ENCODE data around the gene CHRM5. TPM values are rescaled to one million over a fixed set of nuclear protein-coding genes. Genes with fewer than 3 reads are reported as not detected.

CHRM5 gene
- total and polyA plus RNA-seq, 2 donors (not counting 1 experiment from before 2014, with no cell fraction given): not detected

DNA sequence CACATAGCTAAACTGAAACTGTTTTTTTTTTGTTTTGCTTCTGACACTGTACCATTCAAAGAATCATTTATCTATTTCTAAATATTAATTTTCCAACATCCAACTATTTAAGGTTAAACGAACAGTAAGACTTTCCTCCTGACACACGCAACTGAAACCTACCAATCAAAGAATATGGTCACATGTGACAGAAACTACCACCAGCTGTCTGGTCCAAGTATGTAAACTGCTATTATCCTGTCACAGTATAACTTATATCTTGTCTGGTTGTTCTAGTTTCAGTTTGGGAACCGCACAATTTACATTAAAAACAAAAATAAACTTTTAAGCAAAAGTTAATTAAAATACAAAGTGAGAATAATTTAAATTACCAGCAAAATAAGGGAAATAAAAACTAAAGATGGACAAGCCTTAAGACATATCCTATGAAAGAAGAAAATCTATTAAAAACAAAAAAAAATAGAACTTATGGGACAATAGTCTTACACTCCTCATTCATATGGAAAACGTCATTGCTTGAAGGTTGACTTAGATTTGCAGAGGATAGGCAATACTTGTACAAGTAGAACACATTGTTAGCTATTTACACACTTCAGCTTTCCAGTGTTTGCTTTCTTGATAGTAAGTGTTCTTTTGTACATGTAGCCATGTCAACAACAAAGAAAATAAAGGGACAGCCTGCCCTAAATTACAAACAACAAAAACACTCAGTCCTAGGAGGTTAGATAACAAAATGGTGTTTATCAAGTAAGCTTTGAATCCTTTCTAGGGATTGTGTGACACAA is 26.8 kb upstream of the CHRM5 start:
- CTCF ChIA-PET: no interaction called here
- no peak overlapping the region for H3K27ac ChIP-seq (ENCODE audit: low read length in 2 of 2)
- H3K9me3 ChIP-seq (ENCODE audit: control extremely low read depth in 1 of 3, control insufficient read depth in 2 of 3, insufficient read depth in 1 of 3, low read length in 2 of 3): peaks cover 0 to 1% (median 0%) of the 10 kb centered on the region in 3 donors
- no peaks in the 10 kb centered on the region for H3K36me3 ChIP-seq (replicated peaks in 1 of 2; ENCODE audit: control extremely low read depth in 1 of 2, control insufficient read depth in 1 of 2, extremely low read depth in 1 of 2, insufficient read depth in 2 of 2, low read length in 1 of 2)
- no peaks in the 10 kb centered on the region for H3K79me2 ChIP-seq (ENCODE audit: control insufficient read depth, insufficient read depth, low read length)
- no peak overlapping the region for H3K9ac ChIP-seq (ENCODE audit: low read length)
- intact Hi-C loops (cut with micrococcal nuclease): no loop called here
- no peak overlapping the region for H3K4me2 ChIP-seq (replicated peaks; ENCODE audit: low read depth, low read length, poor library complexity, severe bottlenecking)
- ATAC-seq (ENCODE audit: low read depth) (no peak), DNase-seq (no peak)
- Mint-ChIP-seq H3K9me3 (ENCODE audit: insufficient read depth) (no peaks in the 10 kb centered on the region), H3K4me1 (no peaks in the 10 kb centered on the region), H3K27ac (no peak overlapping the region), H3K4me3 (no peak overlapping the region), H3K27me3 (no peaks in the 10 kb centered on the region)
- TF ChIP-seq EZH2 (IDR thresholded peaks at IDR 0.05; ENCODE audit: borderline replicate concordance, insufficient read depth, low read depth, low read length, poor library complexity, severe bottlenecking): no peak
- TF ChIP-seq, protein P1, sequence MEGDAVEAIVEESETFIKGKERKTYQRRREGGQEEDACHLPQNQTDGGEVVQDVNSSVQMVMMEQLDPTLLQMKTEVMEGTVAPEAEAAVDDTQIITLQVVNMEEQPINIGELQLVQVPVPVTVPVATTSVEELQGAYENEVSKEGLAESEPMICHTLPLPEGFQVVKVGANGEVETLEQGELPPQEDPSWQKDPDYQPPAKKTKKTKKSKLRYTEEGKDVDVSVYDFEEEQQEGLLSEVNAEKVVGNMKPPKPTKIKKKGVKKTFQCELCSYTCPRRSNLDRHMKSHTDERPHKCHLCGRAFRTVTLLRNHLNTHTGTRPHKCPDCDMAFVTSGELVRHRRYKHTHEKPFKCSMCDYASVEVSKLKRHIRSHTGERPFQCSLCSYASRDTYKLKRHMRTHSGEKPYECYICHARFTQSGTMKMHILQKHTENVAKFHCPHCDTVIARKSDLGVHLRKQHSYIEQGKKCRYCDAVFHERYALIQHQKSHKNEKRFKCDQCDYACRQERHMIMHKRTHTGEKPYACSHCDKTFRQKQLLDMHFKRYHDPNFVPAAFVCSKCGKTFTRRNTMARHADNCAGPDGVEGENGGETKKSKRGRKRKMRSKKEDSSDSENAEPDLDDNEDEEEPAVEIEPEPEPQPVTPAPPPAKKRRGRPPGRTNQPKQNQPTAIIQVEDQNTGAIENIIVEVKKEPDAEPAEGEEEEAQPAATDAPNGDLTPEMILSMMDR (IDR thresholded peaks at IDR 0.05): no peak
- POLR2A ChIA-PET: no interaction called here
- 100% methylated on average over 1 of the region's 4 CpGs for WGBS (ENCODE audit: insufficient coverage)
- no peak overlapping the region for H3K4me3 ChIP-seq (ENCODE audit: control extremely low read depth in 1 of 5, extremely low read depth in 1 of 5, insufficient read depth in 1 of 5, low read depth in 2 of 5, low read length in 4 of 5)
- H3K27me3 ChIP-seq (replicated peaks in 1 of 4; ENCODE audit: control extremely low read depth in 1 of 4, control insufficient read depth in 3 of 4, insufficient read depth in 4 of 4, low read length in 3 of 4): no peaks in the 10 kb centered on the region
- H2AFZ ChIP-seq (ENCODE audit: insufficient read depth, low read depth, low read length, poor library complexity, severe bottlenecking): no peak overlapping the region
- no peaks in the 10 kb centered on the region for H4K20me1 ChIP-seq (ENCODE audit: control insufficient read depth, insufficient read depth, low read length, poor library complexity, severe bottlenecking)
- no peaks in the 10 kb centered on the region for H3K4me1 ChIP-seq (ENCODE audit: control insufficient read depth in 2 of 2, insufficient read depth in 2 of 2, low read length in 2 of 2)

DNA sequence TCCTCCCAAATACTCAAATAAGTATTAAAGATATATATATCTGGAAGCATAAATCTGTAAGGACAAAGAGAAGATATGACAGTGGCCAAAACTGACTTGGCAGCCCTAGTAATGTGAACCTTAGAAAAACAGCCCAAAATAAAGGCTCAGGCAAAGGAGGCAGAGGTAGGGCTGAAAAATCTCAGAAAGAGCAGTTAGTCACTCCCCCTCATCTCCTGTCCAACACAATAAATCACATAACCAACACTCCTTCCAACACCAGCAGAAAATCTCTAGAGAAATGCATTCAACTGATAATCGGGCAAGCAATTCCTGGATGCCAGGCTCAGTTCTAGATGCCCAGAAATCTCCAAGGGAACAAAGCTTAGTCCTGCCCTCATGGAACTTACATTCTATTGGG is 22.1 kb upstream of the CHRM5 start:
- intact Hi-C loops (cut with micrococcal nuclease): no loop called here
- no peak for ATAC-seq (ENCODE audit: low read depth)
- no peaks in the 10 kb centered on the region for H3K79me2 ChIP-seq (ENCODE audit: control insufficient read depth, insufficient read depth, low read length)
- Mint-ChIP-seq H3K9me3 (ENCODE audit: insufficient read depth) (no peaks in the 10 kb centered on the region), H3K4me1 (no peaks in the 10 kb centered on the region), H3K4me3 (no peak overlapping the region), H3K27ac (no peak overlapping the region), H3K27me3 (no peaks in the 10 kb centered on the region)
- no peak for TF ChIP-seq EZH2 (IDR thresholded peaks at IDR 0.05; ENCODE audit: borderline replicate concordance, insufficient read depth, low read depth, low read length, poor library complexity, severe bottlenecking)
- no peak overlapping the region for H3K4me3 ChIP-seq (ENCODE audit: control extremely low read depth in 1 of 5, extremely low read depth in 1 of 5, insufficient read depth in 1 of 5, low read depth in 2 of 5, low read length in 4 of 5)
- H3K4me2 ChIP-seq (replicated peaks; ENCODE audit: low read depth, low read length, poor library complexity, severe bottlenecking): no peak overlapping the region
- DNase-seq: no peak
- WGBS (ENCODE audit: insufficient coverage): 83% methylated on average over 1 of the region's 1 CpG
- H3K9ac ChIP-seq (ENCODE audit: low read length): no peak overlapping the region
- H3K36me3 ChIP-seq (replicated peaks in 1 of 2; ENCODE audit: control extremely low read depth in 1 of 2, control insufficient read depth in 1 of 2, extremely low read depth in 1 of 2, insufficient read depth in 2 of 2, low read length in 1 of 2): no peaks in the 10 kb centered on the region
- H4K20me1 ChIP-seq (ENCODE audit: control insufficient read depth, insufficient read depth, low read length, poor library complexity, severe bottlenecking): no peaks in the 10 kb centered on the region
- ChIA-PET POLR2A (no interaction called here), CTCF (no interaction called here)
- peaks cover 0 to 1% (median 0%) of the 10 kb centered on the region in 3 donors for H3K9me3 ChIP-seq (ENCODE audit: control extremely low read depth in 1 of 3, control insufficient read depth in 2 of 3, insufficient read depth in 1 of 3, low read length in 2 of 3)
- H3K27me3 ChIP-seq (replicated peaks in 1 of 4; ENCODE audit: control extremely low read depth in 1 of 4, control insufficient read depth in 3 of 4, insufficient read depth in 4 of 4, low read length in 3 of 4): no peaks in the 10 kb centered on the region
- no peak overlapping the region for H3K27ac ChIP-seq (ENCODE audit: low read length in 2 of 2)
- H2AFZ ChIP-seq (ENCODE audit: insufficient read depth, low read depth, low read length, poor library complexity, severe bottlenecking): no peak overlapping the region
- no peaks in the 10 kb centered on the region for H3K4me1 ChIP-seq (ENCODE audit: control insufficient read depth in 2 of 2, insufficient read depth in 2 of 2, low read length in 2 of 2)

Measured in B cell (primary cell).